OCI-LY1 (cell line): ENCODE measurements around the gene UBAC1.

ENCODE experiments used
- H2AFZ ChIP-seq: fragments of 200-600 bp; sonication (generic), shearing (Covaris generic); 2 replicates; pipeline ENCODE4 v1.6.0; 2014; ENCODE audit warnings: antibody characterized with exemption, mild to moderate bottlenecking, low read length
- H3F3A ChIP-seq: fragments of 200-600 bp; sonication (generic), shearing (Covaris generic); 2 replicates; pipeline ENCODE4 v1.6.0; 2014; ENCODE audit warnings: mild to moderate bottlenecking, antibody characterized with exemption, low read length, moderate library complexity; ENCODE audit not compliant: insufficient read depth
- H3K27ac ChIP-seq: fragments of 200-600 bp; sonication (generic); 2 replicates; pipeline ENCODE4 v1.5.1; 2014; ENCODE audit warnings: low read length, mixed run types, mild to moderate bottlenecking, low read depth; ENCODE audit not compliant: poor library complexity, severe bottlenecking
- H3K27me3 ChIP-seq: fragments of 200-600 bp; sonication (generic); 2 replicates; pipeline ENCODE4 v1.6.0; 2014; ENCODE audit warnings: antibody characterized with exemption, mild to moderate bottlenecking, low read length, moderate library complexity; ENCODE audit not compliant: insufficient read depth
- H3K36me3 ChIP-seq: fragments of 200-600 bp; sonication (generic); 2 replicates; pipeline ENCODE4 v1.6.1; 2014; ENCODE audit warnings: mild to moderate bottlenecking, antibody characterized with exemption, low read length, moderate library complexity, mixed read lengths; ENCODE audit not compliant: insufficient read depth
- H3K4me1 ChIP-seq: fragments of 200-600 bp; sonication (generic); 2 replicates; pipeline ENCODE4 v1.5.1; 2014; ENCODE audit warnings: mild to moderate bottlenecking, low read length, moderate library complexity; ENCODE audit not compliant: insufficient read depth, severe bottlenecking
- H3K4me2 ChIP-seq: fragments of 200-600 bp; sonication (generic), shearing (Covaris generic); 2 replicates; pipeline ENCODE4 v1.6.1; 2014; ENCODE audit warnings: low read length
- H3K4me3 ChIP-seq: fragments of 200-600 bp; sonication (generic); 2 replicates; pipeline ENCODE4 v1.5.1; 2014; ENCODE audit warnings: low read length, low read depth, mild to moderate bottlenecking, mixed read lengths; ENCODE audit not compliant: poor library complexity, severe bottlenecking
- H3K79me2 ChIP-seq: fragments of 200-600 bp; shearing (Covaris generic); 2 replicates; pipeline ENCODE4 v1.6.1; 2016; ENCODE audit warnings: mixed run types, low read length, mixed read lengths; ENCODE audit not compliant: insufficient read depth
- H3K9ac ChIP-seq: fragments of 200-600 bp; sonication (generic), shearing (Covaris generic); 2 replicates; pipeline ENCODE4 v1.6.1; 2014; ENCODE audit warnings: mild to moderate bottlenecking, low read length, mixed read lengths
- H3K9me2 ChIP-seq: fragments of 200-600 bp; sonication (generic), shearing (Covaris generic); 2 replicates; pipeline ENCODE4 v1.6.1; 2014; ENCODE audit warnings: low read depth, mild to moderate bottlenecking, low read length, mixed read lengths
- H3K9me3 ChIP-seq: fragments of 200-600 bp; shearing (Covaris generic); 2 replicates; pipeline ENCODE4 v1.6.1; 2014; ENCODE audit warnings: low read length, mixed read lengths
- H4K20me1 ChIP-seq: fragments of 200-600 bp; sonication (generic), shearing (Covaris generic); 2 replicates; pipeline ENCODE4 v1.6.0; 2016; ENCODE audit warnings: mild to moderate bottlenecking, low read length; ENCODE audit not compliant: insufficient read depth
- EZH2 ChIP-seq: fragments of 200-600 bp; sonication (generic), shearing (Covaris generic); IDR thresholded peaks from 2 replicates; pipeline ENCODE4 v1.8.0; 2017; ENCODE audit warnings: borderline replicate concordance, mixed run types, mild to moderate bottlenecking, antibody characterized with exemption, low read length, moderate library complexity, mixed read lengths
- TF ChIP-seq, protein P1 (sequence below): fragments of 200-600 bp; sonication (generic), shearing (Covaris generic); IDR thresholded peaks from 2 replicates; pipeline ENCODE4 v1.5.1; 2017; ENCODE audit warnings: mild to moderate bottlenecking, antibody characterized with exemption, low read length, moderate library complexity, mixed read lengths

Gene UBAC1

DNA sequence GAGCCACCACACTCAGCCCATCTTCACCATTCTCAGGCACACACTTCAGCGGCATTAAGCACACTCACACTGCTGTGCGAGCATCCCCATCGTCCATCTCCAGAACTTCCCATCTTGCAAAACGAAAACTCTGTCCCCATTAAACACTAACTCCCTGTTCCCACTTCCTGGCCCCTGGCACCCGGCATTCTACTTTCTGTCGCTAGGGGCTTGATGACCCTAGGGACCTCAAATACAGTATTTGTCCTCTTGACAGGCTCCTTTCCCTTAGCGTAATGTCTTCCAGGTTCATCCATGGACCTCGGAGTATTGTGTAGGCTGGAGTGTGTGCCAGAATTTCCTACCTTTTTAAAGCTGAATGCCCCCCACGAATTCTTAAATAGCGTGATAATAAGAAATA lies 14.7 kb upstream of the UBAC1 start:
- no peak overlapping the region for H3K9ac ChIP-seq
- no peaks in the 10 kb centered on the region for H3K9me3 ChIP-seq
- no peak overlapping the region for H2AFZ ChIP-seq
- H4K20me1 ChIP-seq, result no peaks in the 10 kb centered on the region
- no peaks in the 10 kb centered on the region for H3K9me2 ChIP-seq
- no peaks in the 10 kb centered on the region for H3K79me2 ChIP-seq
- H3K4me1 ChIP-seq, result no peaks in the 10 kb centered on the region
- no peaks in the 10 kb centered on the region; the same call in 1 of the 2 replicates for H3K27me3 ChIP-seq
- no peak overlapping the region for H3K4me3 ChIP-seq
- H3K36me3 ChIP-seq, result no peaks in the 10 kb centered on the region
- H3K27ac ChIP-seq, result no peak overlapping the region
- H3K4me2 ChIP-seq, result no peak overlapping the region
- no peaks in the 10 kb centered on the region for H3F3A ChIP-seq
- TF ChIP-seq, protein P1, sequence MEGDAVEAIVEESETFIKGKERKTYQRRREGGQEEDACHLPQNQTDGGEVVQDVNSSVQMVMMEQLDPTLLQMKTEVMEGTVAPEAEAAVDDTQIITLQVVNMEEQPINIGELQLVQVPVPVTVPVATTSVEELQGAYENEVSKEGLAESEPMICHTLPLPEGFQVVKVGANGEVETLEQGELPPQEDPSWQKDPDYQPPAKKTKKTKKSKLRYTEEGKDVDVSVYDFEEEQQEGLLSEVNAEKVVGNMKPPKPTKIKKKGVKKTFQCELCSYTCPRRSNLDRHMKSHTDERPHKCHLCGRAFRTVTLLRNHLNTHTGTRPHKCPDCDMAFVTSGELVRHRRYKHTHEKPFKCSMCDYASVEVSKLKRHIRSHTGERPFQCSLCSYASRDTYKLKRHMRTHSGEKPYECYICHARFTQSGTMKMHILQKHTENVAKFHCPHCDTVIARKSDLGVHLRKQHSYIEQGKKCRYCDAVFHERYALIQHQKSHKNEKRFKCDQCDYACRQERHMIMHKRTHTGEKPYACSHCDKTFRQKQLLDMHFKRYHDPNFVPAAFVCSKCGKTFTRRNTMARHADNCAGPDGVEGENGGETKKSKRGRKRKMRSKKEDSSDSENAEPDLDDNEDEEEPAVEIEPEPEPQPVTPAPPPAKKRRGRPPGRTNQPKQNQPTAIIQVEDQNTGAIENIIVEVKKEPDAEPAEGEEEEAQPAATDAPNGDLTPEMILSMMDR, result no peak
- no peak for TF ChIP-seq EZH2

DNA sequence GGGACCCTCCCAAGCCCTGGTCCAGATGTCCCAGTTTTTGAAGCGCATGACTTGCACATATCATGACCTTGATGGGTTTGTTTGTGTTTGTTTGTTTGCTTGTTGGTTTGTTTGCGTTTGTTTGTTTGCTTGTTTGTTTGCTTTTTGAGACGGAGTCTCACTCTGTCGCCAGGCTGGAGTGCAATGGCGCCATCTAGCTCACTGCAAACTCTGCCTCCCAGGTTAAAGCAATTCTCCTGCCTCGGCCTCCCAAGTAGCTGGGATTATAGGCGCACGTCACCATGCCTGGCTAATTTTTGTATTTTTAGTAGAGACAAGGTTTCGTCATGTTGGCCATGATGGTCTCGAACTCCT lies 13.0 kb upstream of the UBAC1 start:
- Histone ChIP-seq H3K27me3 (no peaks in the 10 kb centered on the region; the same call in 1 of the 2 replicates), H3K27ac (no peak overlapping the region), H3K36me3 (no peaks in the 10 kb centered on the region), H3K9me3 (no peaks in the 10 kb centered on the region), H2AFZ (no peak overlapping the region), H3K79me2 (no peaks in the 10 kb centered on the region), H3K4me2 (no peak overlapping the region), H3K4me3 (no peak overlapping the region), H3F3A (no peaks in the 10 kb centered on the region), H3K4me1 (no peaks in the 10 kb centered on the region), H3K9me2 (no peaks in the 10 kb centered on the region), H4K20me1 (no peaks in the 10 kb centered on the region), H3K9ac (no peak overlapping the region)
- TF ChIP-seq EZH2, result no peak
- TF ChIP-seq, protein P1, result no peak

DNA sequence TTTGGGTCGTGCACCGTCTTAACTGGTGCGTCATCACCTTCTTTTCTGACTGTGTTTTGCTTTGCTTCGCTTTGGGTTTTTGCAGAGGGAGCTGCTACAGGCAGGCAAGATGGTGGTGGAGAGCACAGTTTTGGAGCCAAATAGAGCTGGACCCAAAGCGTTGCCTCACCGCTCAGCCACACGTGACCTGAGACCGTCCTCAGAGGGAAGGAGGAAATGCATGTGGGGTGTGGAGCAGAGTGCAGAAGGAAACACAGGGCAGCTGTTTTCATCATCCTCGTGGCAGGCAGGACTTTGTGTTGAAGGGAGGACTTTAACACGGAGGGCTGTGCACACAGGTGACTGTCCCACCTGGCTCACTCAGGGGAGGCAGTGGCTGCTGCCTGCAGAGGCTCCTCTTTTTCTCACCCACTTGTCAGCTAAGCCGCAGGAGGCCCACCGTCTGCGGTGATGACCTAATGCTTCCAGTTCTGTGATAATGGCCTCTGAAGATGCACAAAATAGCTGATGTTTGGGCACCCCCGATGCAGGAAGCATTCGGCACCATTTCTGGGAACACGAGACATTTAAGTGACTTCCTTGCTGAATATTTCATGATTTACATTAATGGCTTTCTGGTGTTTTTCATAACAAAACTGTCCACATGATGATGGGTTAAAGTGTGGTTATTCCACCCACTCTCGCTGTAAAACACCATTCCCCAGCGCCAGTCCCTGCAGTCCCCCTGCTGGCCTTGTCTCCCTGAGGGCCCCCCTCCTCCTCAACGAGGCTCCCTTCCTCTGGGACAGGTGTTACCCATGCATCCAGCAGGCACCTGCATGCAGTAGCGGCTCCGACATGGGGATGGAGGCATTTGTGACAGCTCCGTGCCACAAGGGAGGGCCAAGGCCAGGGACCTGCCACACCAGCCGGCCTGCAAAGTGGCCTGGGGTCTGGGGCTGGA lies 12.4 kb upstream of the UBAC1 start:
- Histone ChIP-seq H3K9me2 (no peaks in the 10 kb centered on the region), H3K9ac (no peak overlapping the region), H3K4me2 (no peak overlapping the region), H3K4me1 (no peaks in the 10 kb centered on the region), H3F3A (no peaks in the 10 kb centered on the region), H3K27me3 (no peaks in the 10 kb centered on the region; the same call in 1 of the 2 replicates), H3K79me2 (no peaks in the 10 kb centered on the region), H3K4me3 (no peak overlapping the region), H2AFZ (no peak overlapping the region), H3K27ac (no peak overlapping the region), H3K36me3 (no peaks in the 10 kb centered on the region), H3K9me3 (no peaks in the 10 kb centered on the region), H4K20me1 (no peaks in the 10 kb centered on the region)
- no peak for TF ChIP-seq EZH2
- TF ChIP-seq, protein P1, result no peak
